ENCODE data around the gene CD247. TPM values are rescaled to one million over a fixed set of nuclear protein-coding genes. Genes with fewer than 3 reads are reported as not detected.
A peak's percentile ranks its signal among the peaks of the same experiment; 100 is the strongest.

Gene CD247
- total and polyA plus RNA-seq, 10 of the 15 experiments (the other 5 are each of a cell fraction or from before 2014, with no cell fraction given): 0.10 to 0.77 (median 0.30) TPM

DNA sequence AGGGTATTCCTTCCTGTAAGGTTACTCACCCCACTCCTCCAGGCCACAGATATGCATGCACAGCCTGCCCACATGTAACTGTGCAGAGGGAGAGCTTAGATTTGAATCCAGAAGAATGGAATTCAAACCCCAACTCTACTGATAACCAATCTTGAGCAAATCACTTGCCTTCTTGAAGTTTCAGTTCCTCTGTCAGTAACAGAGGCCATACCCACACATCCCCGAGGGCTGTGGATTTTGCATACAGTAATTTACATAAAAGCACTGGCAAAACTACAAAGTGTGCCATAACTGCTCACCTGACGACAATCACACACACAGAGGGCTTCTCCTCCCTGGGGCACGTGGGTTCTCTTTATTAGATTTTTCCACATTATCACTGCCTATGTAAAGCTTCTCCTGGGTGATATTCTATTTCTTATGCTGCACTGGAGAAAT lies 18.6 kb downstream of the CD247 start:
- H3K4me2 ChIP-seq (ENCODE audit: control insufficient read depth, insufficient read depth): peak overlapping the region; percentile 45
- ChIA-PET SMC1A (ENCODE audit: uncharacterized antibody, unreplicated experiment) (interaction anchor here (0.5 to 1.6 kb wide), 8 partner anchors 20 to 231 kb away, joined by 3 to 7 read pairs (median 4); no protein-coding TSS in a partner anchor), CTCF (interaction anchor here (0.5 to 3.4 kb wide), 7 partner anchors 16 to 149 kb away, joined by 3 to 22 read pairs (median 4); no protein-coding TSS in a partner anchor), POLR2A (interaction anchor here (1.6 kb wide), 1 partner anchor 44 kb away, joined by 6 read pairs; no protein-coding TSS in a partner anchor), RAD21 (ENCODE audit: unreplicated experiment) (interaction anchor here (1.0 kb wide), 1 partner anchor 44 kb away, joined by 3 read pairs; no protein-coding TSS in a partner anchor)
- H3K79me2 ChIP-seq (ENCODE audit: control insufficient read depth, insufficient read depth, low read length): no peaks in the 10 kb centered on the region
- ATAC-seq (peak; percentile 97), DNase-seq (ENCODE audit: low read depth, low spot score) (peak; percentile 84), FAIRE-seq (peak; percentile 100)
- no peak overlapping the region; the same call in 1 of the 2 replicates for H2AFZ ChIP-seq (ENCODE audit: control insufficient read depth, low read depth, low read length)
- H4K20me1 ChIP-seq (ENCODE audit: control insufficient read depth, insufficient read depth): no peaks in the 10 kb centered on the region
- in situ Hi-C loops (cut with MboI): no loop called here
- H3K4me1 ChIP-seq (ENCODE audit: control insufficient read depth, insufficient read depth, low read length): peaks cover 32% of the 10 kb centered on the region
- 0 out of 4 replicates have a peak, but pooled peaks cover 0 to 3% of the 10 kb centered on the region in 2 experiments for H3K27me3 ChIP-seq (replicated peaks in 1 of 2; ENCODE audit: control insufficient read depth in 2 of 2, insufficient read depth in 2 of 2, low read length in 1 of 2)
- no peak overlapping the region for H3K9ac ChIP-seq (ENCODE audit: control insufficient read depth, insufficient read depth, low read length)
- H3K36me3 ChIP-seq (ENCODE audit: control insufficient read depth in 2 of 2, insufficient read depth in 2 of 2, low read length in 1 of 2): no peaks in the 10 kb centered on the region
- intact Hi-C loops (cut with micrococcal nuclease; ENCODE audit: unreplicated experiment): no loop called here
- no peaks in the 10 kb centered on the region for H3K9me3 ChIP-seq (replicated peaks; ENCODE audit: control insufficient read depth, insufficient read depth, low read length)
- no TSS peak for BruUV-seq (replicated peaks)
- H3K4me3 ChIP-seq: no peak overlapping the region
- H3K27ac ChIP-seq (ENCODE audit: control insufficient read depth, insufficient read depth): peak overlapping the region; percentile 27; the same call in 1 of the 2 replicates
- WGBS (ENCODE audit: insufficient coverage, insufficient replicate concordance, low lambda C conversion rate, missing lambda C conversion rate): 0% methylated on average over 3 of the region's 3 CpGs
- peak; percentile 98 for TF ChIP-seq POU2F2 (IDR thresholded peaks at IDR 0.05; ENCODE audit: borderline replicate concordance, low read depth, low read length)
- no peak for TF ChIP-seq GABPA (IDR thresholded peaks at IDR 0.05; ENCODE audit: low read depth)
- peak; percentile 86 to 87 for TF ChIP-seq IKZF2 (IDR thresholded peaks at IDR 0.05)
- 0 out of 2 replicates have a peak, but pooled peaks have one; percentile 15 for TF ChIP-seq YY1 (IDR thresholded peaks at IDR 0.05; ENCODE audit: low read depth, low read length)
- TF ChIP-seq, protein P1, sequence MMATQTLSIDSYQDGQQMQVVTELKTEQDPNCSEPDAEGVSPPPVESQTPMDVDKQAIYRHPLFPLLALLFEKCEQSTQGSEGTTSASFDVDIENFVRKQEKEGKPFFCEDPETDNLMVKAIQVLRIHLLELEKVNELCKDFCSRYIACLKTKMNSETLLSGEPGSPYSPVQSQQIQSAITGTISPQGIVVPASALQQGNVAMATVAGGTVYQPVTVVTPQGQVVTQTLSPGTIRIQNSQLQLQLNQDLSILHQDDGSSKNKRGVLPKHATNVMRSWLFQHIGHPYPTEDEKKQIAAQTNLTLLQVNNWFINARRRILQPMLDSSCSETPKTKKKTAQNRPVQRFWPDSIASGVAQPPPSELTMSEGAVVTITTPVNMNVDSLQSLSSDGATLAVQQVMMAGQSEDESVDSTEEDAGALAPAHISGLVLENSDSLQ (IDR thresholded peaks at IDR 0.05): peak; percentile 57
- TF ChIP-seq DPF2 (IDR thresholded peaks at IDR 0.05): peak; percentile 70; the same call in 1 of the 2 replicates
- no peak for TF ChIP-seq NFYB (IDR thresholded peaks at IDR 0.05; ENCODE audit: insufficient read depth, low read depth, low read length)
- TF ChIP-seq IKZF1 (conservative IDR thresholded peaks at IDR 0.05): peak; percentile 81
- TF ChIP-seq, protein P2, sequence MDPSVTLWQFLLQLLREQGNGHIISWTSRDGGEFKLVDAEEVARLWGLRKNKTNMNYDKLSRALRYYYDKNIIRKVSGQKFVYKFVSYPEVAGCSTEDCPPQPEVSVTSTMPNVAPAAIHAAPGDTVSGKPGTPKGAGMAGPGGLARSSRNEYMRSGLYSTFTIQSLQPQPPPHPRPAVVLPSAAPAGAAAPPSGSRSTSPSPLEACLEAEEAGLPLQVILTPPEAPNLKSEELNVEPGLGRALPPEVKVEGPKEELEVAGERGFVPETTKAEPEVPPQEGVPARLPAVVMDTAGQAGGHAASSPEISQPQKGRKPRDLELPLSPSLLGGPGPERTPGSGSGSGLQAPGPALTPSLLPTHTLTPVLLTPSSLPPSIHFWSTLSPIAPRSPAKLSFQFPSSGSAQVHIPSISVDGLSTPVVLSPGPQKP (IDR thresholded peaks at IDR 0.05; ENCODE audit: low read depth, low read length): no peak
- TF ChIP-seq ASH2L (IDR thresholded peaks at IDR 0.05; ENCODE audit: borderline replicate concordance, low read depth): no peak
- peak; percentile 72; the same call in 1 of the 2 replicates for TF ChIP-seq NR2F1 (conservative IDR thresholded peaks at IDR 0.05)
- TF ChIP-seq ZNF217 (IDR thresholded peaks at IDR 0.05): peak; percentile 55; the same call in 1 of the 2 replicates
- peak; percentile 100 for TF ChIP-seq SPI1 (IDR thresholded peaks at IDR 0.05; ENCODE audit: borderline replicate concordance, insufficient read depth, low read depth, low read length)
- TF ChIP-seq ATF7 (IDR thresholded peaks at IDR 0.05; ENCODE audit: low read depth): 0 out of 2 replicates have a peak, but pooled peaks have one; percentile 44
- TF ChIP-seq IRF4 (IDR thresholded peaks at IDR 0.05; ENCODE audit: low read depth, low read length): peak; percentile 96
- peak; percentile 74 for TF ChIP-seq RUNX3 (IDR thresholded peaks at IDR 0.05; ENCODE audit: low read length)
- TF ChIP-seq, protein P3, sequence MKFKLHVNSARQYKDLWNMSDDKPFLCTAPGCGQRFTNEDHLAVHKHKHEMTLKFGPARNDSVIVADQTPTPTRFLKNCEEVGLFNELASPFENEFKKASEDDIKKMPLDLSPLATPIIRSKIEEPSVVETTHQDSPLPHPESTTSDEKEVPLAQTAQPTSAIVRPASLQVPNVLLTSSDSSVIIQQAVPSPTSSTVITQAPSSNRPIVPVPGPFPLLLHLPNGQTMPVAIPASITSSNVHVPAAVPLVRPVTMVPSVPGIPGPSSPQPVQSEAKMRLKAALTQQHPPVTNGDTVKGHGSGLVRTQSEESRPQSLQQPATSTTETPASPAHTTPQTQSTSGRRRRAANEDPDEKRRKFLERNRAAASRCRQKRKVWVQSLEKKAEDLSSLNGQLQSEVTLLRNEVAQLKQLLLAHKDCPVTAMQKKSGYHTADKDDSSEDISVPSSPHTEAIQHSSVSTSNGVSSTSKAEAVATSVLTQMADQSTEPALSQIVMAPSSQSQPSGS (IDR thresholded peaks at IDR 0.05; ENCODE audit: low read length): peak; percentile 51; the same call in 1 of the 2 replicates
- peak; percentile 52; the same call in 1 of the 2 replicates for TF ChIP-seq BCL11A (IDR thresholded peaks at IDR 0.05; ENCODE audit: low read depth, low read length)
- TF ChIP-seq CREM (IDR thresholded peaks at IDR 0.05; ENCODE audit: low read depth): peak; percentile 33; the same call in 1 of the 2 replicates
- peak; percentile 74 for TF ChIP-seq MEF2B (IDR thresholded peaks at IDR 0.05; ENCODE audit: partially characterized antibody, poor library complexity, severe bottlenecking)
- TF ChIP-seq SIX5 (IDR thresholded peaks at IDR 0.05; ENCODE audit: low read depth, low read length, severe bottlenecking): no peak
